SK-N-SH (cell line): ENCODE results near the gene OR51A4.

Source experiments
- POLR2AphosphoS5 ChIP-seq: IDR thresholded peaks from 2 replicates; pipeline ENCODE4 v1.6.1; 2012; ENCODE audit warnings: low read depth, low read length
- TAF1 ChIP-seq: IDR thresholded peaks from 2 replicates; pipeline ENCODE4 v1.6.1; 2012; ENCODE audit warnings: low read depth, mild to moderate bottlenecking, low read length, moderate library complexity, borderline replicate concordance
- YY1 ChIP-seq: IDR thresholded peaks from 2 replicates; pipeline ENCODE4 v1.4.0; 2012; ENCODE audit warnings: low read depth, mild to moderate bottlenecking
- TF ChIP-seq, protein P1 (sequence below): fragments of 200-600 bp; sonication (generic); IDR thresholded peaks from 2 replicates; pipeline ENCODE4 v1.6.1; 2017; ENCODE audit warnings: antibody characterized with exemption, mild to moderate bottlenecking, moderate library complexity

DNA sequence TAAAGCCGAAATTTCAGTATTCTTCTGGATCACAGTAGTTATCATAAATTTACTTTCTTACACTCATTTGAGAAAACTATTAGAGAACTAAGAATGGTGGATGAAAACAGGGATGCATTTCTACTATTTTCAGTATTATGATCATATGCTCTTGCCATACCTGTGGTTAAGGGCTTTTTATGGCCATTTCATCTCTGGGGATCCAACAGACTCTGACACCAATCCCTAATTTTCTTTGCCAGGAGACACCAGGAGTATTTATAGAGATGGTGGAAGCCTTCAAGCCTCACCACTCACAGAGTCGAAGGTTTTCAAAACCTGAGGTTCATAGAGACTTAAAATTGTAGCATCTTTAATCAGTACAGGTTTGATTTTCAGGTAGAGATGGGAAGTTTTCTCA lies 47.1 kb upstream of the OR51A4 start, which contains the start of gene OR51L1:
- TF ChIP-seq, protein P1, sequence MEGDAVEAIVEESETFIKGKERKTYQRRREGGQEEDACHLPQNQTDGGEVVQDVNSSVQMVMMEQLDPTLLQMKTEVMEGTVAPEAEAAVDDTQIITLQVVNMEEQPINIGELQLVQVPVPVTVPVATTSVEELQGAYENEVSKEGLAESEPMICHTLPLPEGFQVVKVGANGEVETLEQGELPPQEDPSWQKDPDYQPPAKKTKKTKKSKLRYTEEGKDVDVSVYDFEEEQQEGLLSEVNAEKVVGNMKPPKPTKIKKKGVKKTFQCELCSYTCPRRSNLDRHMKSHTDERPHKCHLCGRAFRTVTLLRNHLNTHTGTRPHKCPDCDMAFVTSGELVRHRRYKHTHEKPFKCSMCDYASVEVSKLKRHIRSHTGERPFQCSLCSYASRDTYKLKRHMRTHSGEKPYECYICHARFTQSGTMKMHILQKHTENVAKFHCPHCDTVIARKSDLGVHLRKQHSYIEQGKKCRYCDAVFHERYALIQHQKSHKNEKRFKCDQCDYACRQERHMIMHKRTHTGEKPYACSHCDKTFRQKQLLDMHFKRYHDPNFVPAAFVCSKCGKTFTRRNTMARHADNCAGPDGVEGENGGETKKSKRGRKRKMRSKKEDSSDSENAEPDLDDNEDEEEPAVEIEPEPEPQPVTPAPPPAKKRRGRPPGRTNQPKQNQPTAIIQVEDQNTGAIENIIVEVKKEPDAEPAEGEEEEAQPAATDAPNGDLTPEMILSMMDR = no peak
- TF ChIP-seq YY1 (no peak), TAF1 (no peak), POLR2AphosphoS5 (no peak)
